Stimulated activated CD4-positive, alpha-beta T cell treated with anti-CD3 and anti-CD28 coated beads, Interleukin-2, amount 100 ng/mL, for 4 hours (primary cell): ENCODE measurements around the gene MISP3.

Experiments used
- DNase-seq: peaks from one replicate; pipeline ENCODE4 v3.0.0-alpha.2; 2020; ENCODE audit warnings: low read depth

Gene MISP3

DNA sequence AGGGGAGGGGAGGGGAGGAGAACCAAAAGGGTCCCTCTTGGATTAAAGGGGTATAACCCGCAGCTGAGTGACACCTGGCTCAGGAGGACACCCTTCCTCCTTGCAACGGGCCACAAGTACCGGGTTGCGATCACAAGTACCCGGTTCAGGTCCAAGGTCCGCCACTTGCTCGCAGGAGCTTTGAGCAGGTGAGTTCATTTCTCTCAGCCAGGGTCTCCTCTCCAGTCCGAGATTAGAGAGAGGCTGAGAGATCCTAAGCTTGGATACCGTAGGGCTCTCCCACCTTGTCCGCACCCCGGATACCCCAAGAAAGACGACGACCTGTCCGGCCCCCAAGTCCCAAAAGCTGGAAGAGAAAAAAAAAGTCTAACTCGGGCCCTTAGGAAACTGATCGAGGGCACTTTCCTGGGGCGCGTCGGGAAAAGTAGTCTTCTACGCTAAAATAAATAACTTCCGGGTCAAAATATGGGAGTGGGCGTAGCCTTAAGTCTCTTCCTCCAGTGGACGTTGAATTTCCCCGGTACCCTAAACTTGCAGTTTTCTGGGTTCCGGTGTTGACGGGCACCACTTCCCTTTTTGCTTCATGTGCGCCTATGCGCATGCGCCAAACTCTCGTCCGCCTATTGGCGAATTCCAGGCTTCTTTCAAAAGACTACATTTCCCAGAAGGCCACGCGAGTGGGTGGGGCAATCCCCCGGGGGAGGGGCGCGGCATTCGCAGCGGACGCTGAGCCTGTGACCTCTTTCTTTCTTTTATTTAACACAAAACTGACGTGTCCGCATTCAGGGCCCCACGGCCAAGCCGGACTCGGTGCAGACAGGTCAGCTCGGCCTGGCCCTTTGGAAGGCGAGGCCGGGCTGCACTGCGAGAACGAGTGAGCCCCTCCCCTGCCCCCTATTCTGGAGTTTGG, 8.6 kb downstream of the MISP3 start:
- peak; percentile 99 for DNase-seq

DNA sequence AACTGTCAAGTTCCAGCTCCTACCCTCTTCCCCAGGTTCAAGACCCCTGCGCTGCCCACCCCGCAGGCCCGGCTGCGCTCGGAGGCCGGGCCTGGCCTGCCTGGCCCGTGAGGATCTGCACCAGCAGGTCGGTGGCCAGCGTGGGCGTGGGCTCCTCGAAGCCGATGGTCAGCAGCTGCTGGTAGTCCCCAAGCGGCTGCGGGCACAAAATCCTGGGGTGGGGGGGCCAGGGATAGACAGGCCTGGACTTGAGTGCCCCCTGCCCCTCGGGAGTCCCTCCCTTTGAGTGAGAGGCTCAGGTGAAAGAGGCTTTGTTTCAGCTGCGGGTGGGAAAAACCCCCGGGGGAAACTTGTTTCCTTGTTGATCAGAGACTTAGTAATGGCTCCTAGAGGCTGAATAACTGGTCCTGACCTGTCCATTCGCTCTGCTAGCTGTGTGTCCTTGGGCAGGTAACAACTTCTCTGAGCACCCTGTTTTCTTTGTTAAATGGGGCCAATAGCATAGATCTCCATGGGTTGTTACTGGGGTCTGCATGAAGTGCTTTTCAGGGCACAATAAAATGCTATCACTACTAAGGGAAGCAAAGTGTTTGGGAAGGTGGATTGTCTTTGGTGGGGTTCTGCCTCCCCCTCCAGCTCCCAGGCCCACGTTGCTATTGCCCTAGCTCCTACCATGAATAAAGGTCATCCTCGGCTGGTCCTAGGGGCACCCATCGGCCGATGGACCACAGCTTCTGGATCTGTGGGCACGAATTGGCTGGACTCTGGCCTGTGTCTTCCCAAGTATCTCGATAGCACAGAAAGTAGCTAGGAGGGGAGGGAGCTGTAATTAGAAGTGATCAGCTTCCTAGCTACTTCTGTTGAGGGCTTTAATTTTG, 9.4 kb downstream of the MISP3 start:
- DNase-seq, result no peak

DNA sequence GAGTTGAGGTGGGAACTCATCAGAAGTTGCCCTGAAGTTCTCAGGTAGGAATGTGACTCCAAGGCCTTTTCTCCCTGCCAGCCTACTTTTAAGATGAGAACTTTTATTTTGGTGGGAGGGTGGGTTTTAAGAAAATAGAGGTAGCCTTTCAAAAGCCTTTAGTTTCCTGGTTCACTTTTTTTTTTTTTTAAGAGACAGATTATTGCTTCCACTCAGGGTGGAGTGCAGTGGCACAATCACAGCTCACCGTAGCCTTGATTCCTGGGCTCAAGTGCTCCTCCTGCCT, 10.0 kb downstream of the MISP3 start:
- no peak for DNase-seq

GRCh38 chr19:14085309-14085995, 12.9 kb downstream of the MISP3 start, which contains the start of gene C19orf67:
Gene C19orf67, minus strand, starts transcription at chr19:14085783. Its CDS starts 156 bp downstream, at chr19:14085627.
- no peak for DNase-seq

- no peak for DNase-seq
Observed at GRCh38 chr19:14086098-14086497, 13.5 kb downstream of the MISP3 start.

DNA sequence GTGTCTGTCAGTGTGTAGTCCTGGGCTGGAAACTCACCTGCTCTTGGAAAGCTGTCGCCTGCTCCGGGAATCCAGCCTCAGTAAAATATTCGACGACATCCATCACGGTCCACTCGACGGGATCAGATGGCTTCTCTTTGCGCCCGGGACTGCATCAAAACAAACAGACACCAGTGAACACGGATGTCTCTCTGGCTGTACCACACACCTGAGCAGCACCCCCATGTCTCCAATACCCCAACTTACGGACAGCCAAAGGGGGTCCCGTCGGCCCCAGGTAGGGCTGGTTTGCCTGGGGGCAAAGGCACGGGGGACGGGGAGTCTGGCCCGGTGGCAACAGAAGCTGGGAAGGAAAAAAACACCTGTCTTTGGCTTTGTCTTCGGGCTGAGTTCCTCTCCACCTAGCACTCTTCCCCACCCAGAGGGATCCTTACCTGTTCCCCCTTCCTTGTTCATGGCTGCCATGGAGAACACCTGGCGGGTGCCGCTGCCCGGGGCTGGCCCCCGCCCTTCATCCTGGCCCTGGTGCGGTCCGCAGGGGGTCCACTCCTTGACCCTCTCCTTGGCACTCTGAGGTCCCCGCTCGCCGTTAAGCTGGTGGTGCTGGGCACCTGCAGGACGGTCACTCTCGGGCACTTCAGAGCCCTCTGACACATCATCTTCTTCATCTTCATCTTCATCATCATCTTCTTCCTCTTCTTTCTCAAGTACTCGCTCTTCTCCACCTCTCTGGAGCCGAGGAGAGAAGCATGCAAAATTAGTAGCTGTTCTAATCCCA, 16.2 kb downstream of the MISP3 start:
- no peak for DNase-seq

DNA sequence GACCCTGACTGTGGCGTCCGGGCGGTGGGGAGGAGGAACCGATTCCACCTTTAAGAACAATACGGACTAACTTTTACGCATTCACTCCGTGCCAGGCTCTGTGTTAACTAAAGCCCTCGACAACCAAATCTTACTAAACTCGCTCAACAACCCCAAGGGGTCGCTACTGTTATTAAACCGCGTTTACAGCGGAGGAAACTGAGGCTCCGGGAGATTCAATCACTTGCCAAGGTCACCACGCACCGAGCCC, 16.8 kb downstream of the MISP3 start:
- no peak for DNase-seq

- DNase-seq, result no peak
Observed at GRCh38 chr19:14089662-14090508, 17.3 kb downstream of the MISP3 start.

GRCh38 chr19:14090509-14091080, 18.0 kb downstream of the MISP3 start, which contains the start of gene SAMD1:
Gene SAMD1, minus strand, starts transcription at chr19:14090751.
- peak; percentile 86 for DNase-seq

DNA sequence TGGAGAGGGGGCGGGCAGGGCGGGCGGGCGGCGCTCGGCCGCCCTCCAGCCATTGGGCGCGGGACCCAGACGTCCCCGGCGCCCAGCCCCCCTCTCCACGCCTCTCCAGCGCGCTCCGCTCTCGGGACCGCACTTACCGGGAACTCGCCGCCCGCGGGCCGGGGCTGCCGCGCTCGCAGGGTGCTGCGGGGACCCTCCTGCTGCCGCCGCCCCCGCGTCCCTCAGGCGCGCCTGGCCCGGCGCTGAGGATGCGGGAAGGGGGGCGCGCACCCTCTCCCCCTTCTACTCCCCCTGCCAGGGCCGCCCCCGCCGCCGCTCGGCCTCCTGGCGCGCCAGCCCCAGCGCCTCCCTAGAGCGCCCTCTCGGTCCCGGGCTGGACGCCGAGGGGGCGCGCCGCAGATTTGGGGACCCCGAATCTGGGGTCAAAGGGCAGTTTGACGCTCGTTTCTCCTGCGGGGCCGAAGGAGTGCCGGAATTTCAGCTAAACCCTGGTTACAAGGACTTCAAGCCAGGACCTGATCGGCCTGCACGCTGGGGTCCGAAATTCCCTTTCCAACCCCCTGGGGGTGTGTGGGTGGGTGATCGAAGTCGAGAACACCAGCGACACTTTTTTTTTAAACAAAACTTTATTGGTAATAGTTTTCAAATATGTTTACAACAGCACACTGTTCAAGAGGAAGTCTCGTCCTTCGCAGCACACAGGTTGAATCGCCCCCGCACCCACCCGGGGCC, 18.7 kb downstream of the MISP3 start:
- DNase-seq, result no peak

DNA sequence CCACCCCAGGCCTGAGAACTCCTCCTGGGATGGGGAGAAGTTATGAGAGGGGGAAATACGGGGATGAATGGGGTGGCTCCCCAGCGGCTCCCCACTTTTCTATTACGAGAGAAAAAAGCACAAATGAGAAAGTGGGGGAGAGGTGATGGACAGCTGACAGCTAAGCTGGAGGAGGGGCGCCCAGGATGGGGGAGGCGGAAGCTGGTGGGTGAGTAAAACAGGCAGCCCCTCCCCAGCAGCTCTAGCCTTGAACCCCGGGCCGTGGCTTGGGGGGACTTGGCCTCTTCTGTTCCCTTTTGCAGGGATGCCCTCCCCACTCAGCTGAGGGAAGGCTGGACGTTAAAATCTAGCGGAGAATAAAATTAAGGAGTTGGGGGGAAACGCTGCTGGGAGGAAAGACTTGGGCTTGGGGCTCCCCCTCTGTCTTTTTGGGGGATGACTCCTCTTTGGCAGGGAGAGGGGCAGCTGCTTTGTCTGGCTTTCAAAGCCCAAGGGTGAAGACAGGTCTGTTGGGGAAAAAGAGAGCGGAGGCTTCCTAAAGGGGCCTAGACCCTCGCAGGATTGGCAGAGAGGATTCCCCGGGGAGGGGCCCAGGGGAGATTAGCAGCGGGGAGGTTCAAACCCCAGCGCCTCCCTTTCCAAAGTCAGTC, 19.4 kb downstream of the MISP3 start:
- DNase-seq, result no peak

DNA sequence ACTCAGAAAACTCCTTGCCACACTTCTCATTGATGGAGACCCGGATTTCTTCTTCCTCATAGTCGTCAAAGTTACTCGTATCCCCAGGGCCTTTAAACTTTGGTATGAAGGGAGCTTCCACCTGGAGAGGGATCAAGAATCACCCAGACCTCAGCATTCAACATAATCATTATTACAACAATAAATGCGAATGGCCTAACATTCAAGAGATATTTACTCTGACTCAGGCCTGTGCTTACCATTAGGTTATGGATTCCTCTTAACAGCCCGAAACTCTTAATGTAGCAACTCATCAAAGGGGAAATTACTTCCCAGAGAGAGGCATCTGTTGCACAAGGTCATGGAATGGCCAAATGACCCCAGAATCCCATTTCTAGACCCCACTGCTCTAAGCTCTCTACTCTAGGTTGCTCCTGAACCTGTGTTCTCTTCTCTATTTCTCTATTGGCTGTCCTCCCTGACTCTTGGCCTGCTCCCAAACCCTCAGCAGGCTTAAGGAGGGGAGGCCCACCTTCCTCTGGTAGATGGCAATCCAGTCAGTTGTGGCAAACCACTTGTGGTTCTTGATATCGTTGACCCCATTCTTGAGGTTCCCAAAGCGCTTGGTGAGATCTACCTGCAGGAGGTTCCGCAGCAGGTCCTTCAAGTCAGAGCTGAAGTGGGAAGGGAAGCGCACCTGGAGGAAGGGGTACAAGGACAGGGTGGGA, 20.7 kb downstream of the MISP3 start:
- DNase-seq, result no peak

- DNase-seq, result no peak
Observed at GRCh38 chr19:14094854-14095253, 22.3 kb downstream of the MISP3 start.

GRCh38 chr19:14096272-14096992, 23.8 kb downstream of the MISP3 start:
- DNase-seq, result no peak

DNA sequence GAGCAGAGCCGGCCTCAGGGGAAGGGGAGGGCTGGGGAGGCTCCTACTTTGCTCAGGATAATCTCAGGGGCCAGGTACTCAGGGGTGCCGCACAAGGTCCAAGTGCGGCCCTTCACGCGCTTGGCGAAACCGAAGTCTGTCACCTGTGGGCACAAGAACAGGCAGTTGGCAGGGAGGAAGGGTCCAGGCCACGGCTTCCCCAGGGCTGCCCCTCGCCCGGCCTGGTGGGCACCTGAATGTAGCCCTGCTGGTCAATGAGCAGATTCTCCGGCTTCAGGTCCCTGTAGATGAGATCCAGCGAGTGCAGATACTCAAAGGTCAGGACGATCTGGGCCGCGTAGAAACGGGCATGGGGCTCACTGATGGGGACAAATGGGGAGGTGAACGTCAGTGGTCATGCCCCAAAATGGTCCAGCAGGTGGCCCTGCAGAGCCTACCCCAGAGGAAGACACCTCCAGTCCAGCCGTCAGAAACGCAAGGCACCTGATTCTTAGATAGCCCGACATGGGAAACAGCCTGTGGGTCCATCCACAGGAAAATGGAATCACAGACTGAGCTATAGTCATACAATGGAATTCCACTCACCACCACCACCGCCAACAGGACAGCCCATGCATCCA, 25.1 kb downstream of the MISP3 start:
- no peak for DNase-seq

DNA sequence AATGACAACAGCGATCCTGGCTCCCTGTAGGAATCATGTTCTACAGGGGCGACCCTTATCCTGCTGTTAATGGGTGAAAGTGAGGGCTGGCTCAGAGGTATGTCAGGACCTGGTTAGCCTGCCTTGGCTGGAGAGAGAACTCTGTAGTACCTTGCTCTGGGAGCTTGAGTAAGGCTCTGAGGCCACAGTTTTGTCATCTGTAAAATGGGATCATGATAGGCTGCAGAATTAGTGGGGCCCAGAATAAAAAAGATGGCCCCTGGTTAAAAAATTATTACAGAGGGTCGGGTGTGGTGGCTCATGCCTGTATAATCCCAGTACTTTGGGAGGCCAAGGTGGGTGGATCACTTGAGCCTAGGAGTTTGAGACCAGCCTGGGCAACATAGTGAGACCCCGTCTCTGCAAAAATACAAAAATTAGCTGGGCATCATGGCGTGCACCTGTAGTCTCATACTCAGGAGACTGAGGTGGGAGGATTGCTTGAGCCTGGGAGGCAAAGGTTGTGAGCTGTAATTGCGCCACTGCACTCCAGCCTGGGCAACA, 28.5 kb downstream of the MISP3 start:
- DNase-seq, result no peak

GRCh38 chr19:14102102-14102696, 29.6 kb downstream of the MISP3 start:
- DNase-seq, result no peak
